CD4-positive, alpha-beta T cell (primary cell): ENCODE measurements around the gene RAB9A. TPM values are rescaled to one million over a fixed set of nuclear protein-coding genes. Genes with fewer than 3 reads are reported as not detected.

Experiments
- ATAC-seq: fragments of 200-7000 bp; cut with Tn5 transposase; one replicate; pipeline ENCODE4 v1.10.0; 2022; ENCODE audit warnings: mild to moderate bottlenecking; ENCODE audit not compliant: poor library complexity
- CTCF ChIA-PET: fragments of 350-600 bp; sonication (Branson Sonifier 250); formaldehyde crosslinking; loops from one replicate; lab custom pipeline; 2021; ENCODE audit warnings: antibody characterized with exemption, inconsistent platforms; lab: Charles Lee
- POLR2A ChIA-PET: fragments of 350-600 bp; sonication (Branson Sonifier 250); formaldehyde crosslinking; loops from one replicate; lab custom pipeline; 2021; ENCODE audit warnings: antibody characterized with exemption, inconsistent platforms; lab: Charles Lee
- DNase-seq, 14 experiments: peaks; one replicate each; pipeline ENCODE4 v3.0.0-alpha.2; 2013 to 2020; ENCODE audit warnings: mixed read lengths in 2 of 14
- H3K27ac ChIP-seq, 2 donors: one replicate each; pipeline versions ENCODE4 v1.5.1 to v1.7.0; 2013; ENCODE audit warnings: low read length in 2 of 2, low read depth in 1 of 2, mild to moderate bottlenecking in 1 of 2
- H3K27me3 ChIP-seq, 2 experiments: 1 replicate in 1 of 2; 2 replicates in 1 of 2; pipeline versions ENCODE4 v1.6.1 to v1.7.0; 2013; ENCODE audit warnings: low read length in 2 of 2, control low read depth in 1 of 2, mild to moderate bottlenecking in 1 of 2, moderate library complexity in 1 of 2; ENCODE audit not compliant: insufficient read depth in 2 of 2, control insufficient read depth in 1 of 2
- H3K36me3 ChIP-seq: one replicate; pipeline ENCODE4 v1.6.1; 2013; ENCODE audit warnings: low read length, control low read depth; ENCODE audit not compliant: insufficient read depth
- H3K4me1 ChIP-seq: one replicate; pipeline ENCODE4 v1.6.1; 2013; ENCODE audit warnings: low read length, control low read depth; ENCODE audit not compliant: insufficient read depth
- H3K4me3 ChIP-seq: one replicate; pipeline ENCODE4 v1.5.1; 2013; ENCODE audit warnings: mild to moderate bottlenecking, low read length, moderate library complexity
- H3K9me3 ChIP-seq, 2 experiments: 1 replicate in 1 of 2; 2 replicates in 1 of 2; pipeline versions ENCODE4 v1.6.1 to v1.7.0; 2013; ENCODE audit warnings: low read length in 2 of 2, mild to moderate bottlenecking in 2 of 2, control low read depth in 1 of 2, moderate library complexity in 1 of 2; ENCODE audit not compliant: control insufficient read depth in 1 of 2, insufficient read depth in 1 of 2
- H3K27ac Mint-ChIP-seq: one replicate; pipeline ENCODE4 v1.8.0; 2020; ENCODE audit warnings: mixed read lengths
- H3K27me3 Mint-ChIP-seq: one replicate; pipeline ENCODE4 v1.8.0; 2021; ENCODE audit warnings: mixed read lengths
- H3K36me3 Mint-ChIP-seq: one replicate; pipeline ENCODE4 v1.8.0; 2021; ENCODE audit warnings: low read depth, mixed read lengths
- H3K4me1 Mint-ChIP-seq: one replicate; pipeline ENCODE4 v1.8.0; 2021; ENCODE audit warnings: low read depth, mixed read lengths
- H3K4me3 Mint-ChIP-seq: one replicate; pipeline ENCODE4 v1.8.0; 2020; ENCODE audit warnings: mild to moderate bottlenecking, mixed read lengths
- H3K9me3 Mint-ChIP-seq: one replicate; pipeline ENCODE4 v1.8.0; 2020; ENCODE audit warnings: mixed read lengths
- intact Hi-C, 2 experiments: fragments of 100-400 bp; cut with DNase I in 1 of 2; cut with micrococcal nuclease in 1 of 2; formaldehyde crosslinking; loops; one replicate each; pipeline versions ENCODE4 v1.15.1 to v1.9.0; 2023 to 2025; cut with DNase I, micrococcal nuclease
- total RNA-seq, 174 experiments: library from RNA in 2 of 174; stranded (reverse) in 2 of 174; gene quantifications; one replicate each; pipeline ENCODE4 v1.2.3 and lab custom pipeline; 2021 to 2026
- TF ChIP-seq, protein P1 (sequence below): fragments of 200-600 bp; IDR thresholded peaks from one replicate; pipeline ENCODE4 v1.8.0; 2022; ENCODE audit warnings: antibody characterized with exemption, mild to moderate bottlenecking

Gene RAB9A
- total RNA-seq, 2 experiments from 2014 or later: 21.4 to 25.2 TPM

DNA sequence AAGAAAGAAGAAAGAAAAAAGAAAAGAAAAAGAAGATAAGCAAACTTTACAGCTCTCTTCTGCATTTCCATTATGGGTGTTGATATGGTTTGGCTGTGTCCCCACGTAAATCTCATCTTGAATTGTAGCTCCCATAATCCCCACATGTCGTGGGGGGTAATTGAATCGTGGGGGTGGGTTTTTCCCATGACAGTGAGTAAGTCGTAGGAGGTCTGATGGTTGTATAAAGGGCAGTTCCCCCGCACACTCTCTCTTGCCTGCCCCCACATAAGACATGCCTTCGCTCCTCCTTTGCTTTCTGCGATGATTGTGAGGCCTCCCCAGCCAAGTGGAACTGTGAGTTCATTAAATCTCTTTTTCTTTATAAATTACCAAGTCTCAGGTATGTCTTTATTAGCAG, 7.3 kb upstream of the RAB9A start:
- Histone ChIP-seq H3K4me1 (peaks cover 4% of the 10 kb centered on the region), H3K9me3 (no peaks in the 10 kb centered on the region), H3K27ac (no peak overlapping the region), H3K4me3 (no peak overlapping the region), H3K27me3 (no peaks in the 10 kb centered on the region), H3K36me3 (no peaks in the 10 kb centered on the region)
- no peak for ATAC-seq
- peaks cover 4% of the 10 kb centered on the region for H3K36me3 Mint-ChIP-seq
- no peaks in the 10 kb centered on the region for H3K4me1 Mint-ChIP-seq
- intact Hi-C loops: no loop called here
- TF ChIP-seq, protein P1, sequence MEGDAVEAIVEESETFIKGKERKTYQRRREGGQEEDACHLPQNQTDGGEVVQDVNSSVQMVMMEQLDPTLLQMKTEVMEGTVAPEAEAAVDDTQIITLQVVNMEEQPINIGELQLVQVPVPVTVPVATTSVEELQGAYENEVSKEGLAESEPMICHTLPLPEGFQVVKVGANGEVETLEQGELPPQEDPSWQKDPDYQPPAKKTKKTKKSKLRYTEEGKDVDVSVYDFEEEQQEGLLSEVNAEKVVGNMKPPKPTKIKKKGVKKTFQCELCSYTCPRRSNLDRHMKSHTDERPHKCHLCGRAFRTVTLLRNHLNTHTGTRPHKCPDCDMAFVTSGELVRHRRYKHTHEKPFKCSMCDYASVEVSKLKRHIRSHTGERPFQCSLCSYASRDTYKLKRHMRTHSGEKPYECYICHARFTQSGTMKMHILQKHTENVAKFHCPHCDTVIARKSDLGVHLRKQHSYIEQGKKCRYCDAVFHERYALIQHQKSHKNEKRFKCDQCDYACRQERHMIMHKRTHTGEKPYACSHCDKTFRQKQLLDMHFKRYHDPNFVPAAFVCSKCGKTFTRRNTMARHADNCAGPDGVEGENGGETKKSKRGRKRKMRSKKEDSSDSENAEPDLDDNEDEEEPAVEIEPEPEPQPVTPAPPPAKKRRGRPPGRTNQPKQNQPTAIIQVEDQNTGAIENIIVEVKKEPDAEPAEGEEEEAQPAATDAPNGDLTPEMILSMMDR: no peak
- ChIA-PET CTCF (no interaction called here), POLR2A (interaction anchor here (0.7 kb wide), 1 partner anchor 791 kb away, joined by 3 read pairs; no protein-coding TSS in a partner anchor)
- H3K27ac Mint-ChIP-seq: no peak overlapping the region
- no peaks in the 10 kb centered on the region for H3K9me3 Mint-ChIP-seq
- no peaks in the 10 kb centered on the region for H3K27me3 Mint-ChIP-seq
- no peak for DNase-seq
- H3K4me3 Mint-ChIP-seq: no peak overlapping the region

DNA sequence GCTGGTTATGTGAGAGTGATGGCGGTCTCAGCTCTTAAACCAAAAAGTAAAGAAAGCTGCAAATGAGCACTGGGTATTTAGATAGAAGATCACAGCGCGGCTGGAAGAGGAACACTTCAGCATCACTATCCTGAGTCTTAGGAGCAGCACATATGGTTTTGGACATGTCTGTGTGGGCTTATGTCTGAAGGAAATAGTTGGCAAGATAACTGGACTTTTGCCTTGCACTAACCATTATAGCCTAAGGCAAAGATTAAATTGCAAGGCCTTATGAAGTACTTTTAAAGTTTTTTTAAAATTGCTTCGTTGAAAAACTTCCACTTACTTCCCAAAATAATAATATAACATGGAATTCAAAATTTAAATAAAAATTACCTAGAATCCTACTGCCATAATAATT, 4.6 kb upstream of the RAB9A start:
- Histone ChIP-seq H3K9me3 (no peaks in the 10 kb centered on the region), H3K27me3 (no peaks in the 10 kb centered on the region), H3K36me3 (no peaks in the 10 kb centered on the region), H3K4me3 (no peak overlapping the region), H3K4me1 (peaks cover 6% of the 10 kb centered on the region), H3K27ac (no peak overlapping the region)
- DNase-seq (no peak), ATAC-seq (no peak)
- H3K9me3 Mint-ChIP-seq: no peaks in the 10 kb centered on the region
- no peak overlapping the region for H3K4me3 Mint-ChIP-seq
- H3K4me1 Mint-ChIP-seq: peaks cover 19% of the 10 kb centered on the region
- POLR2A ChIA-PET: no interaction called here
- no peaks in the 10 kb centered on the region for H3K27me3 Mint-ChIP-seq
- intact Hi-C loops: no loop called here
- TF ChIP-seq, protein P1: no peak
- H3K27ac Mint-ChIP-seq: no peak overlapping the region
- CTCF ChIA-PET: interaction anchor here (1.3 kb wide), 1 partner anchor 15 kb away, joined by 5 read pairs; no protein-coding TSS in a partner anchor
- H3K36me3 Mint-ChIP-seq: peaks cover 9% of the 10 kb centered on the region

DNA sequence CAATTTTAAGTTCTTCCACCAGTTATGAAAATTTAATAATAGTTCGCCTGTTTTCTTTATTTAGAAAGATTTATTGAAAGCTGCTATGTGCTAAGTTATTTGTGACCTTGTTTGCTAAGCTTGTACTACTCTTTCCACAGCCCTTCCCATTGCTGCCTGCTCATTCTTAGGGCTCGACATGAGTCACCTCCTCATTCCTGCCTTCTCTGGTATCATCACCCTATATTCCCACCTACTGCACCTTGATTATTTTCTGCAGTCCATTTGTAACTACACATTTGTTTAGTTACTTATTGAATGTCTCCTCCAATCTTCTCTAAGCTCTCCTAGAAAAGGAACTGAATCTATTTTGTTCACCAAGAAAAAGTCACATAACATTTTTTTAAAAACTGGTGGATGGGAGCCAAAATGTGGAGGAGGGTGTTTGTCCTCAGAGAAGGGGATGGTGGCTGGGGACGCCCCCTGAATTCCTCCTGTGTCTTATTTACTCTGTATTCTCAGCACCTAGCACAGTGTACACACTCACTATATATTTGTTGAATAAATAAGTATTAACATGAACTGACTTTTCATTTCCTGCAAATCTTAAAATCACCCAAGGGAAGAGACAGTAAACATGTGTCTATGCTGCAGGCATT, 3.7 kb upstream of the RAB9A start:
- no peaks in the 10 kb centered on the region for H3K27me3 Mint-ChIP-seq
- H3K27me3 ChIP-seq: no peaks in the 10 kb centered on the region
- no peak for ATAC-seq
- no peak overlapping the region for H3K4me3 ChIP-seq
- TF ChIP-seq, protein P1: no peak
- no peak overlapping the region for H3K27ac Mint-ChIP-seq
- ChIA-PET POLR2A (no interaction called here), CTCF (interaction anchor here (1.3 kb wide), 1 partner anchor 16 kb away, joined by 5 read pairs; no protein-coding TSS in a partner anchor)
- peaks cover 6% of the 10 kb centered on the region for H3K4me1 ChIP-seq
- no peaks in the 10 kb centered on the region for H3K9me3 Mint-ChIP-seq
- no peak overlapping the region for H3K4me3 Mint-ChIP-seq
- H3K4me1 Mint-ChIP-seq: peaks cover 26% of the 10 kb centered on the region
- no peaks in the 10 kb centered on the region for H3K9me3 ChIP-seq
- intact Hi-C loops: no loop called here
- peaks cover 7% of the 10 kb centered on the region for H3K36me3 Mint-ChIP-seq
- H3K36me3 ChIP-seq: no peaks in the 10 kb centered on the region
- no peak for DNase-seq
- no peak overlapping the region for H3K27ac ChIP-seq
